Keratinocyte (primary cell): ENCODE data around the gene GXYLT1. TPM values are rescaled to one million over a fixed set of nuclear protein-coding genes. Genes with fewer than 3 reads are reported as not detected.

ENCODE experiments used
- DNase-seq: peaks from one replicate; pipeline ENCODE4 v3.0.0-alpha.2; 2011; ENCODE audit warnings: low read depth, missing footprints, low spot score
- FAIRE-seq: peaks from 2 replicates; lab custom pipeline; 2011; peaks lifted over from hg19 to GRCh38; lab: Jason Lieb, UNC
- H2AFZ ChIP-seq: 2 replicates; pipeline ENCODE4 v1.6.0; 2012; ENCODE audit warnings: low read length, control low read depth, inconsistent platforms; ENCODE audit not compliant: control insufficient read depth
- H3K27ac ChIP-seq: 2 replicates; pipeline ENCODE4 v1.5.1; 2011; ENCODE audit warnings: low read length; ENCODE audit not compliant: control insufficient read depth, insufficient read depth
- H3K27me3 ChIP-seq: 3 replicates; pipeline ENCODE4 v1.6.0; 2011; ENCODE audit warnings: low read length; ENCODE audit not compliant: control insufficient read depth, insufficient read depth; ENCODE audit errors: extremely low read depth
- H3K36me3 ChIP-seq, 2 experiments: 2 replicates in 1 of 2; 3 replicates in 1 of 2; pipeline ENCODE4 v1.5.1; 2011; ENCODE audit warnings: low read length in 2 of 2, mild to moderate bottlenecking in 1 of 2; ENCODE audit not compliant: control insufficient read depth in 2 of 2, insufficient read depth in 2 of 2; ENCODE audit errors: extremely low read depth in 1 of 2
- H3K4me1 ChIP-seq: 3 replicates; pipeline ENCODE4 v1.5.1; 2011; ENCODE audit warnings: low read length; ENCODE audit not compliant: control insufficient read depth, insufficient read depth; ENCODE audit errors: extremely low read depth
- H3K4me2 ChIP-seq: 3 replicates; pipeline ENCODE4 v1.6.0; 2011; ENCODE audit warnings: low read depth, low read length; ENCODE audit not compliant: control insufficient read depth, insufficient read depth; ENCODE audit errors: extremely low read depth
- H3K4me3 ChIP-seq, 3 experiments: fragments of 200-600 bp in 1 of 3; sonication (generic) in 1 of 3; 2 replicates in 2 of 3; 3 replicates in 1 of 3; pipeline ENCODE4 v1.5.1; 2011 to 2016; ENCODE audit warnings: low read length in 3 of 3, mild to moderate bottlenecking in 3 of 3, control low read depth in 2 of 3, inconsistent platforms in 1 of 3, low read depth in 1 of 3, mixed read lengths in 1 of 3, mixed run types in 1 of 3, moderate library complexity in 1 of 3; ENCODE audit not compliant: control insufficient read depth in 2 of 3, insufficient read depth in 2 of 3; ENCODE audit errors: extremely low read depth in 1 of 3
- H3K79me2 ChIP-seq: 2 replicates; pipeline ENCODE4 v1.6.0; 2012; ENCODE audit warnings: low read length; ENCODE audit not compliant: control insufficient read depth, insufficient read depth
- H3K9ac ChIP-seq: 3 replicates; pipeline ENCODE4 v1.6.0; 2011; ENCODE audit warnings: low read length; ENCODE audit not compliant: control insufficient read depth, insufficient read depth; ENCODE audit errors: extremely low read depth
- H3K9me1 ChIP-seq: 3 replicates; pipeline ENCODE4 v1.6.0; 2011; ENCODE audit warnings: low read length; ENCODE audit not compliant: control insufficient read depth, insufficient read depth; ENCODE audit errors: extremely low read depth
- H3K9me3 ChIP-seq: 2 replicates; pipeline ENCODE4 v1.5.1; 2012; ENCODE audit warnings: low read depth, low read length; ENCODE audit not compliant: control insufficient read depth
- H4K20me1 ChIP-seq: 3 replicates; pipeline ENCODE4 v1.6.0; 2011; ENCODE audit warnings: low read length; ENCODE audit not compliant: control insufficient read depth, insufficient read depth; ENCODE audit errors: extremely low read depth
- EZH2 ChIP-seq: IDR thresholded peaks from one replicate; pipeline ENCODE4 v1.6.1; 2012; ENCODE audit warnings: inconsistent platforms, mild to moderate bottlenecking, low read length, moderate library complexity
- dilution Hi-C: fragments of 300-500 bp; cut with MboI; formaldehyde crosslinking; loops from one replicate; pipeline ENCODE4 v1.7.0; 2020; ENCODE audit warnings: low sequenced_read_pairs; ENCODE audit not compliant: extremely low pct_ligation_motif_present
- polyA plus RNA-seq, 5 experiments: library from polyadenylated mRNA; depleted of rRNA in 3 of 5; stranded (reverse) in 3 of 5; stranded (forward) in 1 of 5; unstranded in 1 of 5; fragments of >200 nt; gene quantifications; 1 replicate in 1 of 5; 2 replicates in 3 of 5; 3 replicates in 1 of 5; pipeline versions ENCODE4 v1.2.1 to v1.2.3, GENCODE V29; 2011 to 2012; ENCODE audit warnings: missing spikeins in 2 of 5, low read depth in 1 of 5, low replicate concordance in 1 of 5
- TF ChIP-seq, protein P1 (sequence below), 3 experiments: IDR thresholded peaks in 1 of 3; conservative IDR thresholded peaks in 1 of 3; optimal IDR thresholded peaks in 1 of 3; 2 replicates in 2 of 3; 3 replicates in 1 of 3; pipeline versions ENCODE3 to v1.5.1; 2011; ENCODE audit warnings: low read length in 3 of 3, mild to moderate bottlenecking in 3 of 3, moderate library complexity in 2 of 3, control low read depth in 1 of 3, inconsistent platforms in 1 of 3; ENCODE audit not compliant: insufficient read depth in 2 of 3; ENCODE audit errors: extremely low read depth in 1 of 3

Gene GXYLT1
- polyA plus RNA-seq, 1 donor (not counting 4 experiments of a cell fraction or from before 2014, with no cell fraction given), result 8.1 TPM

DNA sequence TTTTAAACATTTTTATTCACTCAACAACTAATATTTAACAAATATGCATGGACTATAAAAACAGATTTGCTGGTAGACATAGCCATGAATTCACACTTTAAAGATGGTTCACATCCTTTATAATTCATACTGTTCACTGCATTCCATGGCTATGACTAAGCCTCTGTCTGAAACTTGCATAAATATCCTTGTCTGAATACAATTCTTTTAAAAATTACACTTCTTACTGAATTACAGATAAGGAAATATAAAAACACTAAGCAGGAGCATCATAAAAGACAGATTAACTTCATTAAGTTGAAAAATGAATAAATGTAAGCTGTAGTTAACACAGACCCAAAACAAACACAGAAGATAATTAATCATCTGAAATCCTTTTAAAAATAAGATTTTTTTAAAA lies 53.8 kb downstream of the GXYLT1 start:
- no peak overlapping the region for H2AFZ ChIP-seq
- dilution Hi-C loops, result no loop called here
- H3K36me3 ChIP-seq, result no peaks in the 10 kb centered on the region
- H3K9me3 ChIP-seq, result no peaks in the 10 kb centered on the region
- H3K4me3 ChIP-seq, result no peak overlapping the region
- no peak overlapping the region for H3K9ac ChIP-seq
- H4K20me1 ChIP-seq, result no peaks in the 10 kb centered on the region
- peak overlapping the region; percentile 13 for H3K4me2 ChIP-seq
- H3K27ac ChIP-seq, result no peak overlapping the region
- DNase-seq, result no peak
- peaks cover 11% of the 10 kb centered on the region for H3K4me1 ChIP-seq
- H3K9me1 ChIP-seq, result peaks cover 2% of the 10 kb centered on the region
- no peaks in the 10 kb centered on the region for H3K27me3 ChIP-seq
- H3K79me2 ChIP-seq, result no peaks in the 10 kb centered on the region
- FAIRE-seq, result no peak
- TF ChIP-seq EZH2, result no peak
- TF ChIP-seq, protein P1, sequence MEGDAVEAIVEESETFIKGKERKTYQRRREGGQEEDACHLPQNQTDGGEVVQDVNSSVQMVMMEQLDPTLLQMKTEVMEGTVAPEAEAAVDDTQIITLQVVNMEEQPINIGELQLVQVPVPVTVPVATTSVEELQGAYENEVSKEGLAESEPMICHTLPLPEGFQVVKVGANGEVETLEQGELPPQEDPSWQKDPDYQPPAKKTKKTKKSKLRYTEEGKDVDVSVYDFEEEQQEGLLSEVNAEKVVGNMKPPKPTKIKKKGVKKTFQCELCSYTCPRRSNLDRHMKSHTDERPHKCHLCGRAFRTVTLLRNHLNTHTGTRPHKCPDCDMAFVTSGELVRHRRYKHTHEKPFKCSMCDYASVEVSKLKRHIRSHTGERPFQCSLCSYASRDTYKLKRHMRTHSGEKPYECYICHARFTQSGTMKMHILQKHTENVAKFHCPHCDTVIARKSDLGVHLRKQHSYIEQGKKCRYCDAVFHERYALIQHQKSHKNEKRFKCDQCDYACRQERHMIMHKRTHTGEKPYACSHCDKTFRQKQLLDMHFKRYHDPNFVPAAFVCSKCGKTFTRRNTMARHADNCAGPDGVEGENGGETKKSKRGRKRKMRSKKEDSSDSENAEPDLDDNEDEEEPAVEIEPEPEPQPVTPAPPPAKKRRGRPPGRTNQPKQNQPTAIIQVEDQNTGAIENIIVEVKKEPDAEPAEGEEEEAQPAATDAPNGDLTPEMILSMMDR (optimal IDR thresholded peaks at IDR 0.05 in 1 of 3, IDR thresholded peaks at IDR 0.05 in 1 of 3, conservative IDR thresholded peaks at IDR 0.05 in 1 of 3; ENCODE audit: extremely low read depth in 1 of 3, insufficient read depth in 2 of 3, low read length in 3 of 3), result no peak

DNA sequence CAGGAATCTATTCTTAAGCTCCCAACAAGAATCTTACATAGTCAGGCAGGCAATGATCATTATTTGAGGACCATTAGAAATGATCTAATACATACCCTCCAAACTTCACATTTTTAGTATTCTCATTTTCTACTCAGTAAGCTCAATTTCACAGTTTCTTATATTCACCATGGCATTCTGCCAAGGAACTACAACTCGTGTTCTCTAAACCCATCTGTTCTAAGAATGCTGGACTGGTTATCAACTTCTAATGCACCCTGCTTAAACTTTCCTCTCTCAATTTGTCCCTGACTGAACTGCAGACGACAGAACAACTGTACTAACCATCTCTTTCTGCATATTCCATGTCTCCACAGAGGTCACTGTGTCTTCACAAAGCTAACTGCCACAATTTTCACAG lies 58.6 kb downstream of the GXYLT1 start:
- Histone ChIP-seq H3K4me1 (peaks cover 8% of the 10 kb centered on the region), H3K9me1 (peaks cover 2% of the 10 kb centered on the region), H3K27ac (no peak overlapping the region), H2AFZ (no peak overlapping the region), H4K20me1 (no peaks in the 10 kb centered on the region), H3K4me2 (no peak overlapping the region), H3K36me3 (no peaks in the 10 kb centered on the region), H3K79me2 (no peaks in the 10 kb centered on the region), H3K27me3 (no peaks in the 10 kb centered on the region), H3K4me3 (no peak overlapping the region), H3K9me3 (no peaks in the 10 kb centered on the region), H3K9ac (no peak overlapping the region)
- TF ChIP-seq, protein P1 (optimal IDR thresholded peaks at IDR 0.05 in 1 of 3, IDR thresholded peaks at IDR 0.05 in 1 of 3, conservative IDR thresholded peaks at IDR 0.05 in 1 of 3; ENCODE audit: extremely low read depth in 1 of 3, insufficient read depth in 2 of 3, low read length in 3 of 3), result no peak
- no peak for TF ChIP-seq EZH2
- DNase-seq (no peak), FAIRE-seq (no peak)
- dilution Hi-C loops, result no loop called here
